Right lobe of liver (tissue), 6 donors: ENCODE measurements around the gene HS3ST3B1. TPM values are rescaled to one million over a fixed set of nuclear protein-coding genes. Genes with fewer than 3 reads are reported as not detected.

ENCODE experiments used
- ATAC-seq, 4 donors: fragments of 200-7000 bp; cut with Tn5 transposase; one replicate each; pipeline ENCODE4 v1.9.1; 2020; ENCODE audit warnings: mild to moderate bottlenecking in 4 of 4, moderate library complexity in 4 of 4
- DNase-seq, 3 donors: peaks; one replicate each; pipeline ENCODE4 v3.0.0-alpha.2; 2020
- H3K27ac ChIP-seq, 3 donors: fragments of 200-600 bp; one replicate each; pipeline ENCODE4 v1.8.0; 2022
- H3K27me3 ChIP-seq, 2 donors: fragments of 200-600 bp; one replicate each; pipeline ENCODE4 v1.8.0; 2022
- H3K36me3 ChIP-seq, 4 donors: fragments of 200-600 bp; sonication (generic) in 1 of 4; one replicate each; pipeline versions ENCODE4 v1.5.1 to v1.8.0; 2017 to 2022; ENCODE audit warnings: control low read depth in 1 of 4
- H3K4me1 ChIP-seq, 4 donors: fragments of 200-600 bp; sonication (generic) in 1 of 4; one replicate each; pipeline versions ENCODE4 v1.5.1 to v1.8.0; 2017 to 2022; ENCODE audit warnings: control low read depth in 1 of 4
- H3K4me3 ChIP-seq, 3 donors: fragments of 200-600 bp; one replicate each; pipeline ENCODE4 v1.8.0; 2022
- H3K9me3 ChIP-seq, 4 donors: fragments of 200-600 bp; sonication (generic) in 1 of 4; one replicate each; pipeline versions ENCODE4 v1.5.1 to v1.8.0; 2017 to 2022; ENCODE audit warnings: control low read depth in 1 of 4
- POLR2A ChIP-seq: fragments of 450-650 bp; IDR thresholded peaks from one replicate; pipeline ENCODE4 v1.6.1; 2017; ENCODE audit warnings: antibody characterized with exemption, mild to moderate bottlenecking
- WGBS: methylation state at CpG from one replicate; pipeline ENCODE4 v1.1.6; 2018; ENCODE audit warnings: low coverage, low lambda C conversion rate; ENCODE audit not compliant: insufficient coverage; ENCODE audit errors: missing lambda C conversion rate; 5-methylcytosine and 5-hydroxymethylcytosine counted together
- intact Hi-C, 2 donors: fragments of 100-400 bp; cut with DNase I; formaldehyde crosslinking; loops; one replicate each; pipeline versions ENCODE4 v1.11.2 to v1.14.1; 2022
- total RNA-seq, 6 experiments: library from RNA; depleted of rRNA in 2 of 6; stranded (reverse); fragments of >200 nt in 2 of 6; fragmentation: NEBNext Ultra II Directional in 3 of 6; extraction: Animal tissue kit (Norgen Biotek cat#: 25700) in 3 of 6; gene quantifications; one replicate each; pipeline versions ENCODE4 v1.1.0 to v1.2.4, GENCODE V29; 2016 to 2023
- TF ChIP-seq, protein P1 (sequence below), 4 donors: fragments of 200-600 bp in 3 of 4; fragments of 450-650 bp in 1 of 4; IDR thresholded peaks; one replicate each; pipeline versions ENCODE4 v1.5.1 to v1.8.0; 2016 to 2022; ENCODE audit warnings: antibody characterized with exemption in 4 of 4, mild to moderate bottlenecking in 2 of 4
- donor health status: DM: no; HTN: yes; CAD: no.
- donor health status: DM: no; HTN: no; CAD: no.
- donor health status: DM: no; HTN: no; CAD: no.
- donor health status: DM: no; HTN: yes; CAD: no.
- donor health status: DM: no; HTN: yes; CAD: no.

Gene HS3ST3B1
- total RNA-seq, 6 experiments from 2014 or later, result 22.5 to 36.6 (median 28.2) TPM

- no peaks in the 10 kb centered on the region for H3K27me3 ChIP-seq
- intact Hi-C loops, result no loop called here
- H3K4me1 ChIP-seq, result peaks cover 0 to 40% (median 20%) of the 10 kb centered on the region in 4 donors
- no peak for TF ChIP-seq POLR2A
- TF ChIP-seq, protein P1, sequence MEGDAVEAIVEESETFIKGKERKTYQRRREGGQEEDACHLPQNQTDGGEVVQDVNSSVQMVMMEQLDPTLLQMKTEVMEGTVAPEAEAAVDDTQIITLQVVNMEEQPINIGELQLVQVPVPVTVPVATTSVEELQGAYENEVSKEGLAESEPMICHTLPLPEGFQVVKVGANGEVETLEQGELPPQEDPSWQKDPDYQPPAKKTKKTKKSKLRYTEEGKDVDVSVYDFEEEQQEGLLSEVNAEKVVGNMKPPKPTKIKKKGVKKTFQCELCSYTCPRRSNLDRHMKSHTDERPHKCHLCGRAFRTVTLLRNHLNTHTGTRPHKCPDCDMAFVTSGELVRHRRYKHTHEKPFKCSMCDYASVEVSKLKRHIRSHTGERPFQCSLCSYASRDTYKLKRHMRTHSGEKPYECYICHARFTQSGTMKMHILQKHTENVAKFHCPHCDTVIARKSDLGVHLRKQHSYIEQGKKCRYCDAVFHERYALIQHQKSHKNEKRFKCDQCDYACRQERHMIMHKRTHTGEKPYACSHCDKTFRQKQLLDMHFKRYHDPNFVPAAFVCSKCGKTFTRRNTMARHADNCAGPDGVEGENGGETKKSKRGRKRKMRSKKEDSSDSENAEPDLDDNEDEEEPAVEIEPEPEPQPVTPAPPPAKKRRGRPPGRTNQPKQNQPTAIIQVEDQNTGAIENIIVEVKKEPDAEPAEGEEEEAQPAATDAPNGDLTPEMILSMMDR (IDR thresholded peaks at IDR 0.05), result no peak
- H3K4me3 ChIP-seq, result no peak overlapping the region
- DNase-seq (no peak), ATAC-seq (no peak)
- H3K27ac ChIP-seq, result peak overlapping the region; percentile 22 to 46 (median 37)
- no peaks in the 10 kb centered on the region for H3K36me3 ChIP-seq
- WGBS, result 27% methylated on average over 5 of the region's 5 CpGs
- H3K9me3 ChIP-seq, result no peaks in the 10 kb centered on the region
These were observed 6.7 kb downstream of the HS3ST3B1 start for GRCh38 chr17:14307560-14308024.

DNA sequence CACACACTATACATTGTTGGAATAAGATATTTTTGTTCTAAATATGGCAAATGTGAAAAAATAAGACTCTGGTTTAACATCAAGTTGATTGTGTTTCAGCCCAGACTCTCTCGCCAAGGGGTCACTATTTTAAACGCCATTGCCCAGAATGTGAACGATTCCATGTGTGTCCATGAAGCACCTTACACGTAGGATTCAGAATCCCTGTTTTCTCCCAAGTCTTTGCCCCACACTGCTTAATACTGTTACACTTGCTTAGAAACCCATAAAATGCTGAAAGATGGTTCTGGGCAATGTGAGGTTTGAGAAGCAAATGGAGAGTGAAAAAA, 7.7 kb downstream of the HS3ST3B1 start:
- H3K27ac ChIP-seq, result peak overlapping the region; percentile 42 to 78 (median 46)
- ATAC-seq (no peak), DNase-seq (no peak)
- H3K27me3 ChIP-seq, result no peaks in the 10 kb centered on the region
- no peaks in the 10 kb centered on the region for H3K9me3 ChIP-seq
- H3K4me3 ChIP-seq, result peak overlapping the region; percentile 56 to 65 (median 58)
- intact Hi-C loops, result no loop called here
- TF ChIP-seq POLR2A, result no peak
- TF ChIP-seq, protein P1 (IDR thresholded peaks at IDR 0.05), result no peak
- H3K36me3 ChIP-seq, result no peaks in the 10 kb centered on the region
- 40% methylated on average over 4 of the region's 4 CpGs for WGBS
- H3K4me1 ChIP-seq, result peaks cover 0 to 40% (median 20%) of the 10 kb centered on the region in 4 donors

GRCh38 chr17:14308965-14309879, 8.3 kb downstream of the HS3ST3B1 start:
- intact Hi-C loops, result no loop called here
- H3K27me3 ChIP-seq, result no peaks in the 10 kb centered on the region
- DNase-seq, result peak; percentile 98

GRCh38 chr17:14310101-14310500, 9.2 kb downstream of the HS3ST3B1 start:
- Histone ChIP-seq H3K27me3 (no peaks in the 10 kb centered on the region), H3K36me3 (no peaks in the 10 kb centered on the region), H3K4me1 (peaks cover 0 to 40% (median 16%) of the 10 kb centered on the region in 4 donors), H3K4me3 (peak overlapping the region in 2 of 3 donors; percentile 58 to 65), H3K9me3 (no peaks in the 10 kb centered on the region), H3K27ac (peak overlapping the region; percentile 24 to 40 (median 33))
- no peak for ATAC-seq
- intact Hi-C loops, result no loop called here
- no peak for DNase-seq
- TF ChIP-seq POLR2A, result no peak
- TF ChIP-seq, protein P1 (IDR thresholded peaks at IDR 0.05), result no peak
- WGBS, result 48% methylated on average over 7 of the region's 13 CpGs

More at GRCh38 chr17:14308965-14309879, 8.3 kb downstream of the HS3ST3B1 start:
- peak; percentile 93 to 98 (median 98) for ATAC-seq
- Histone ChIP-seq H3K27ac (peak overlapping the region; percentile 42 to 78 (median 46)), H3K4me3 (peak overlapping the region; percentile 56 to 65 (median 58)), H3K36me3 (no peaks in the 10 kb centered on the region), H3K9me3 (no peaks in the 10 kb centered on the region), H3K4me1 (peaks cover 0 to 40% (median 20%) of the 10 kb centered on the region in 4 donors)
- TF ChIP-seq, protein P1 (IDR thresholded peaks at IDR 0.05), result no peak
- peak; percentile 71 for TF ChIP-seq POLR2A
- WGBS, result 15% methylated on average over 16 of the region's 71 CpGs
